GM18858 (cell line): ENCODE measurements around the gene SUMO3.

Experiments
- ATAC-seq: cut with Tn5 transposase; IDR thresholded peaks from one replicate; pipeline ENCODE4 v1.9.1; 2021; ENCODE audit not compliant: unreplicated experiment

Gene SUMO3

DNA sequence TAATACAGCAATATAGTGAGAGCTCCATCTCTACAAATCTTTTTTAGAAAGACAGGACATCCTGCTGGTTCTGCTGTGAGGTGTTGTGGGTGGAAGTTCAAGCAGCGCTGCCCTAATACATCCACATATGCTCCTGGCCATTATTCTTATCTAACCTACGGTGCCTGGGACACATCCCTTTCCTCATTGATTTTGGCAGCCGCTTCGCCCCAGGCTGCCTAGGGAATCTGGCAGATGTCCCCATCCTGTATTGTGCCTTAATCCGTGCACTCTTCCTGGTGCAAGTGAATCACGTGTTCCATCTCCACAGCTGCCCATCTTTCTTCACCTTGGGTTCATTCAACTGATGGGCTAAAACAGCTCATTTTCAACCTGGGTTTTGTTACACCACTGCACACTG lies 13.1 kb downstream of the SUMO3 start:
- no peak for ATAC-seq

DNA sequence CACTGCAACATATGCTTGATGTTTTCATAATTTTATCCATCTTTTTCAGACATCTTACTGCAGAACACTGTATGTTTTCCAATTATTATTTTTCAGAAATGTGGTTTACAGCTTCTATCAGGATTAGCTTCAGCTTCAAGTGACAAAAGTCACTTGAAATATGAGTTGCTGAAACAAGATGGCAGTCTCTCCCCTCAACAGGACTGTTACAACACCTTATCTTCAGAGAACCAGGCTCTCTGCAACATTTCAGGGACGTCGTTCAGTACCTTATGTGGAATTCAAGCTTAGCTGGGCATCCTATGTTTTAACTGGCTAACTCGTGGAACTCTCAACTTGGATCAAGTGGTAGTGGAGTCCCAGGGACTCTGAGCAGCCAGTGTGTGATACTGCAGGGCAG lies 14.2 kb downstream of the SUMO3 start:
- ATAC-seq = no peak

DNA sequence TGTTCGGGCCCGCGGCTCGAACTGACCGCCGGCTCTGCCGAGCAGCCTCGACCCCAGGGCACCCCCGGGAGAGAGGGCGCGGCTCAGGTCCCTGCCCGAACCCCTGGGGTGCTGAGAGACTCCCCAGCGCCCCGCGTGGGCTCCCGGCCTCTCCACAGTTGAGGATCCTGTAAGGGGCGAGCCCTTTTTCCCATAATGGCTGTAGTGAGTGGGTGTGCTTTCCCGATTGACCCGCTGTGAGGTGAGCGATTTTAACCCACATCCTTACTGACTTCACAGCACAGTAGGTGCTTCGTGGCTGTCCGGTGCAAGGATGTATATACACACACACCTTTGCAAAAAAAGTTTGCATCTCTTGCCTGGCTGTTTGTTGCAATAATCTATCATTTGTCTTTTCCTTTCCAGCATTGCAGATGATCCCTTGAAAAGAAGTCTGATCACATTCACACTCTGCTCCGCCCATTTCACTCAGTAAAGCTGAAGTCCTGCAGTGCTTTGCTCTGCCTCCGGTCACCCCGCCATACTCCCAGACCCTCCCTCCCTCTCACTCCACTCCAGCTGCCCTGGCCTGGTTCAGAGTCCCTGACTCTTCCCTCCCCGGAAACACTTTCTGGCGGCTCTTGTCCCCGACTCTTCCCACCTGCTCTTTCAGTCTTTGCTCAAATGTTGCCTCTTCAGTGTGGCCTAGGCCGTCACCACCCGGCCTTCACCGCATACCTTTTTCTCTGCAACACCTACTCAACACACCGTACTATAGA lies 15.3 kb downstream of the SUMO3 start:
- no peak for ATAC-seq

DNA sequence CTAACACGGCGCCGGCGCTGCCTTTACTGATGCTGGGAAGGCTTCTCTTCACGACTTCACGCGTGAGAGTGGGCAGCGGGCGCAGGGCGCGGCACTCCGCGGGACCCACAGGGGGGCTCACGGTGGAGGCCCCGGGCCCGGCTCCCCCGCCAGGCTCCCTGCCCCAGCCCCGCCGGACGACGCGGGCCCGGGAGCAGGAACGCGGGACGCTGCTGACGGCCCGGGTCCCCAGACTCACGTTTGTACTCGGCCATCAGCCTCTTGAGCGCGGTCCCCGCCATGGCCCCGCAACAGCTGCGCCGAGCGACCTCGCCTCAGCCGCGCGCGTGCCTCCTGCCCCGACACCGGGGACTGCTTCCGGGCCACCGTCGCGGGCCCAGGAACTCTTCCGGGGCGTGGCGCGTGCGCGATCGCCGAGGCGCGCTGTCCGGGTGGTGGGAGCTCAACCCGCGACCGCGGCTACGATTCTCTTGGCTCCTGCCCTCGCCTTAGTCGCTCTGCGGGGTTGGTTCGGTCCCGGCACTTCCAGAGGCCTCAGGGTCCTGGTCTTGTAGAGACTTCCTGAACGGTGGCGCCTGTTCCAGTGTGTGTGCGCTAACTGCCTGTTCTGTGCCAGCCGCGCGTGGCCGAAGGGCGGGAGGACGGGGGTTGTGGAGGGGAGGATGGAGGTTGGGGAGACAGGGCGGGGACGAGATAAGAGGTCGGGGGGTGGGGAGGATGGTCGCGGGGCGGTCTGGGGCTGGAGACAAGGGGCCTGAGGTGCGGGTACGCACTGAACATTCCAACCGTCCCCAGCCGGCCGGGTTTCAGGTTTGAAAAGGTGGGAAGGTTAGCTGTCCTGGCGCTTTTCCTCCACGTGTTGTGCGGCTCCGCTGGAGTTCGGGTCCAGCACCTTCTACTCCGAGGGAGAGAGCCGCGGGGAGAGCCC lies 16.1 kb downstream of the SUMO3 start, which contains the start of gene UBE2G2:
TSS of gene UBE2G2 (minus strand) at position 353 of the 928 bp plus-strand sequence. CDS start at position 281, 72 bp downstream.
- ATAC-seq = peak; percentile 70

DNA sequence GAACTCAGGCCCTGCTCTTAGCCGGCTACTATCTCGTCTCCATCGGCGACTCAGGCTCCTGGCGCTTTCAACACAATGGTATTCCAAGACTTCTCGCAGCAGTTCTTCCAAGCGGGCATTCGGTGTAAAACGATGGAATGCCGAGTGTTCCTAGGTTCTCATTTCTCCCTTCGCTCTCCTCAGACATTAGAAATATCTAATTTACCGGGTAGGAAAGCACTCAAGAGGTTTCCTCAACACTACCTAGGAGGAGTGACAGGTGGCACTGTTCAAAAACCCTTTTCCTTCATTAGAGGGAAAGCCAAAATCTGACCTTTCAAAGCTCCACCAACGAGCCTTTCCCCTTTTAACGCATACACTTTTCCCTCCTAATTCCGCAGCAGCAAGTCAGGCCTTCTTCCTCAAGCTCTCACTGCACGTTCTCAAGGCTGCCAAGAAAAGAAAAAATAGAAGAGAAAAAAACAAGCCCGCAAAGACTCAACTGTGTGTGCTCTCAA lies 16.8 kb downstream of the SUMO3 start:
- no peak for ATAC-seq

DNA sequence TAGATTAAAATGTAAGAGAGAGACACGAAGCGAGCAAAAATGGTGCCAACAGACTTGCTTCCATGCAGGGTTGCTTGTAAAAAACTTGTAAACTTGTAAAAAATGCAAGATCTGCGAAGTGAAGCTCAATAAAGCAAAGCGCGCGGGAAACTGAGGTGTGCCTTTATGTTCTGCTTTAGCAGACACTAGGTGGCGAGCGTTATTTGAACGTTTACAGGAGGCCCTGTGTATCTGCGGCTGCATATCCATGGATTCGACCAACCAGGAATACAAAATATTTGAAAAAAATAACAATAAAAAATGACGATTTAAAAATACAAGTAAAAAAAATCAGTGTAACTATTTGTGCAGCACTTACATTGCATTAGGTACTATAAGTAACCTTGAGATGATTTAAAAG lies 17.8 kb downstream of the SUMO3 start:
- ATAC-seq = no peak

DNA sequence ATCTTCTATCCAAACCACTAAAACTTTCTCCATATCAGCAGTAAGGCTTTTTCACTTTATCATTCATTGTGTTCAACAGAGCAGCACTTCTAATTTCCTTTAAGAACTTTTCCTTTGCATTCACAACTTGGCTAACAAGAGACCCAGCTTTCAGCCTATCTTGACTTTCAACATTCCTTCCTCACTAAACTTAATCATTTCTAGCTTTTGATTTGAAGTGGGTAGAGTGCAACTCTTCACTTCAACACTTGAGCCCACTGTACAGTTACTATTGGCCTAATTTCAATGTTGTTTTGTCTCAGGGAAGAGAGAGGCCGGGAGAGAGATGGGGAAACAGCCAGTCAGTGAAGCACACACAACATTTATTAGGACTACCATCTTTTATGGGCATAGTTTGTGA lies 18.2 kb downstream of the SUMO3 start:
- ATAC-seq = no peak

DNA sequence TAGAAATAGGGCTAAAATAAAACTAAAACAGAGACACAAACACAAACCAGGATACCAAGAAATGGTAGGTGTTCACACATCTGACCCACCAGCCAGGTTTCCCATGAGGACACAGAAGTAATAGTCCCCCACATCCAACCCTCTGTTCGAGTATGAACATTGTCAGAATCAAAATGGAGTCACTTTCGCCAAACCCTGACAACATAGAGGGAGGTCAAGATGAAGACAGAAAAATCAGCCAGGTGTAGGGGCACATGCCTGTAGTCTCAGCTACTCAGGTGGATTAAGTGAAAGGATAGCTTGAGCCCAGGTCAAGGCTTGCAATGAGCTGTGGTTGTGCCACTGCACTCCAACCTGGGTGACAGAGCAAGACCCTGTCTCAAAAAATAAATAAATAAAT lies 20.1 kb downstream of the SUMO3 start:
- ATAC-seq = no peak

DNA sequence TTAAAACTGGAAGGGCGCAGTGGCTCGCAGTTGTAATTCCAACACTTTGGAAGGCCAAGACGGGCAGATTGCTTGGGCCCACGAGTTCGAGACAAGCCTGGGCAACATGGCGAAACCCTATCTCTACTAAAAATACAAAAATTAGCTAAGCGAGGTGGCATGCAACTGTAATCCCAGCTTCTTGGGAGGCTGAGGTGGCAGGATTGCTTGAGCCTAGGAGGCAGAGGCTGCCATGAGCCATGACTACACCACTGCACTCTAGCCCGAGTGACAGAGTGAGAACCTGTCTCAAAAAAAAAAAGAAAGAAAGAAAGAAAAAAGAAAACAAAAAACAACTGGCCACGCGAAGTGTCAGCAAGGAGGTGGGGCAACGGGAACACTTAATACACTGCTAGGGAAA lies 22.5 kb downstream of the SUMO3 start:
- ATAC-seq = no peak

DNA sequence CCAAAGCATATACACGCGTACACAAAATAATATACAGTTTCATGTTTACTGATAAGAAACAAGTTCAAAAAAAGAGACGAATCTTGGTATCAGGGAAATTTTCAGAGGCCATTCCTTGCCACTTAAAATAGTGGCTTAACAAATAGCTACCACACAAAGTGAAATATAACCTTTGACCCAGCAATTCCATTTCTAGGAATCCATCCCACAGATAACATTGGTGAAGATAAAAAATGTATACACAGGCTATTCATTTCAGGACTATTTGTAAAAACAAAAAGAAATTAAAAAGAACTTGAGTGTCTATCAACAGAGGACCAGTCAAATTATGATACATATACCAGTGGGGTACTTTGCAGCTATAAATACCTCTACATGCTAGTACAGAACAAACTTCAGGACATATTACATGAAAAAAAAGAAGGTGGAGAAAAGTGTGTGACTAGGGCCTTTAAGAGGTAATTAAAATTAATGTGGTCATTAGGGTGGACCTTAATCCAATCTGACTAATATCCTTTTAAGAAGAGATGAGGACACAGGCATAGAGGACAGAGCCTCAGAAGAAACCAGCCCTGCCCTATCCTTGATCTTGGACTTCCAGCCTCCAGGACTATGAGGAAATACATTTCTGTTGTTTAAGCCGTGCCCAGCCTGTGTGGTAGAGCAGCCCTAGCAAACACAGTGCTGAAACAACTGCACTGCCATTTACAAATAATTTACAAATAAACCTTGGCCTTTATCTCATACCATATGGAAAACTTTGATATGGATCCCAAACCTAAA lies 24.1 kb downstream of the SUMO3 start:
- no peak for ATAC-seq

DNA sequence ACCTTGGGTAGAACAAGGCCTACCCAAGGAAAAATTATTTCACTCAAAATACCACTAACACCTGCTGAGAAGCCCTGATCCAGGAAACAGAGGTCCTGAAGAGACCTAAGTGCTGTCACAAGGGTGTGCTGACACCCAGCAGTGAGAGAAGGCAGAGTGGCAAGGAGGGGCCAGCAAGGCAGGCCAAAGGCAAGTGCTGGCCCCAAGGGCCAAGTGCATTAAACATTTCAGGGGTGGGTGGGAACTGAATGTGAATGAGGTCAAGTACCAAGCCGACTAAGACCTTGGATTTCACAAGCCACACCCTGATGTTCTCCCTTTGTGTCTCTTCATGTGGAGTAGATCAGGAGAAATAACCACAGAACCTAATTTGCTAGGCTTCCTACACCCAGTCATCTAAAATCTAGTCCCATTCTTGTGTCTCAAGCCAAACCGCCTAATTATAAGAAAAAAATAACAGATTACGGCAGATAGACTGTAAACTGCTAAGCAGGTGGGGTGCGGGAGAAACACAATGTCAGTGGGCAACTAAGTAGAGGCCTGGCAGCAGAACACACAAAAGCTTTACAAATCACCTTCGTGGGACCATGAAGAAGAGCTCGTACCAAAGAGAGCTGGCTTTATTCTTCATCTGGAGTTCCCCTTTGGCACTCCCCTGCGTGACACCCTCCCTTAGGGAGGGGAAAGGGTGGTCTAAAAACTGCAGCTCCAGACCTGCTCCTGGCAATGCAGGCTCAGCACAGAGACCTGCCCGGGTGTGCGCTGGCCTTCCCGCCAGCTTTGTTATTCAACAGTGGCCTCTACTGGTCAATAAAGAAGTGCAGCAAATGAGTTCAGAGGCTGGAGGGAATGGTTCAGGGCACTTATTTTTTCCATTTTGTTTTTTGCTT lies 24.9 kb downstream of the SUMO3 start:
- no peak for ATAC-seq

DNA sequence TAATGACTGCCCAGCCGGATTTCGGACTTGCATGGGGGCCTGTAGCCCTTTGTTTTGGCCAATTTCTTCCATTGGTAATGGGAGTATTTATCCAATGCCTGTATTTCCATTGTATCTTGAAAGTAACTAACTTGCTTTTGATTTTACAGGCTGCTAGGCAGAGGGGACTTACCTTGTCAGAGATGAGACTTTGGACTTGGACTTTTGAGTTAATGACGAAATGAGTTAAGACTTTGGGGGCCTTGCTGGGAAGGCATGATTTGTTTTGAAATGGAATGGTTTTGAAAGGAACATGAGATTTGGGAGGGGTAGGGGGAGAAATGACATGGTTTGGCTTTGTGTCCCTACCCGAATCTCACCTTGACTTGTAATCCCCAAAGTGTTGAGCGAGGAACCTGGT lies 25.9 kb downstream of the SUMO3 start:
- no peak for ATAC-seq

DNA sequence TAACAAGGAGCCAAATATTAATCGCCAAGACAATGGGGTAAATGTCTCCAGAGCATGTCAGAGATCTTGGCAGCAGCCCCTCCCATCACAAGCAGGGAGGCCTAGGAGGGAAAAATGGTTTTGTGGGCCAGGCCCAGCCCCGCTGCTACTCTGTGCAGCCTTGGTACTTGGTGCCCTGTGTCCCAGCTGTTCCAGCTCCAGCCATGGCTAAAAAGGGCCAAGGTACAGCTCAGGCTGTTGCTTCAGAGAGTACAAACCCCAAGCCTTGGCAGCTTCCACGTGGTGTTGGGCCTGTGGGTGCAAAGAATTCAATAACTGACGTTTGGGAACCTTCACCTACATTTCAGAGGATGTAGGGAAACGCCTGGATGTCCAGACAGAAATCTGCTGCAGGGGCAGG lies 26.6 kb downstream of the SUMO3 start:
- ATAC-seq = no peak

DNA sequence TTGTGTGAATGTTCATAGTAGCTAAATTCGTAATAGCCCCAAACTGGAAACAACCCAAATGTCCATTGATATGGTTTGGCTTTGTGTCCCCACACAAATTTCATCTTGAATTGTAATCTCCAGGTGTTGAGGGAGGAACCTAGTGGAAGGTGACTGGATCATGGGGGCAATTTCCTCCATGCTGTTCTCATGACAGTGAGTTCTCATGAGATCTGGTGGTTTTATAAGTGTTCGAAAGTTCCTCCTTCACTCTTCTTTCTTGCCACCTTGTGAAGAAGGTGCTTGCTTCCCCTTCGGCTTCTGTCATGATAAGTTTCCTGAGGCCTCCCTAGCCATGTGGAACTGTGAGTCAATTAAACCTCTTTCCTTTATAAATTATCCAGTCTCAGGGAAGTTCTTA lies 27.5 kb downstream of the SUMO3 start:
- ATAC-seq = no peak

DNA sequence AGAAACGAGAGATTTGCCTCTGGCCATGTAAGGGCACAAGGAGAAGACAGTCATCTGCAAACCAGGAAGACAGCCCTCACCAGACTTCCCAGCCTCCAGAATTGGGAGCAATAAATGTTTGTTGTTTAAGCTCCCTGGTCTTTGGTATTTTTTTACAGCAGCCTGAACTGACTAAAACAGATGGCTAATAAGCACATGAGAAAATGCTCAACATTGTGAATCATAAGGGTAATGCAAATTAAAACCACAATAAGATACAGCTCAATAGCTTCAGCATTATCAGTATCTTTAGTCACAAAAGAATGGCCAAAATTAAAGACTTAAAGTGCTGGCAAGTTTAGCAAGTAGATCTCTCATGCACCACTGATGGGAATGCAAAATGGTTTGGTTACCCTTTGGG lies 28.0 kb downstream of the SUMO3 start:
- no peak for ATAC-seq

DNA sequence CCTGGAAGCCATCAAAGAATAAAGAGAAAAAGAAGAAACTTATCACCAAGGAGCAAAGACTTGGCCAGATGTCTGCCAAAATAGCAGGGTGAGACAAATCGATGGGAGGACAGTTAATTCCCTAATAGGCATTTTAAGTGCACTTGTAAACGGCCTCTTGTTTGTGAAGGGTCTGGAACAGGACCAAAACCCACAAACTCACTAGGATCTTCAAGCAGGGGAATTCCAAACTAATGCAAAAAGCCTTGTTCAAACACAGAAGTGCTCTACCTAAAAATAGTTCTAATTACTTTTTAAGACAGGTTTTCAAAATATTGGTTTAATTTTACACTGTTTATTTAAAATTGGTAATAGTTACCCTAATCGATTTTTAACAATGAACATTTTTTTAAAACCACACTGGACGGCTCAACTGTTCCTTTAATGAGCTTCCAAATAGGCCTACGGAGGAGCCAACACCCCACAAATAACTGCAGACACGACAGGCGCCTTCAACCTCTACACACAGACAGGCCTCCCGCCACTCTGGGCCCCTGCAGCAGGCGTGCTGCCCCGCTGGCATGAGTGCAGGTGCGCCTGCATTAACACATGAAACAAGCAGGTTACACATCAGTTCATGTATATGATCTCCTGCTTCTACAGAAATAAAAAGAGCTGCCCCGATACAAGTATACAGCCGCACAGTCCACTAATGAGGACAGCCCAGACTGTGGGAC lies 32.1 kb downstream of the SUMO3 start:
- no peak for ATAC-seq

DNA sequence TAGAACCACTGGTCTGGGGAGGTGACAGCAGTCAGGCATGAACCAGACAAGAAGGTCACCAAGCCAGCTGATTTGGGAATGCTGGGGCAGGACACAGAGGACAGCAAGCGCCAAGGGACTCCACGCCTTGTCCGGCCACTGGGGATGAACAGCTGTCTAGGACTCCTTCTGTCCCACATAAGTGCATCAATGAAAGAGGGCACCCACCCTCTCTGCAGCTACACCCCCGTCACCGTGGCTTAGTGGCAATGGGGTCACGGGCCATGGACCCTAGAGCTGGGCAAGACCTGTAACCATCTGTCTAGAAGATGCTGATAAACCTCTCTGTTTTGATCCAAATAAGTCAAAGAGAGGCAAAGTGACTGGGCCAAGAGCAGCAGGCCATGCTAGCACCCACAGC lies 33.1 kb downstream of the SUMO3 start:
- no peak for ATAC-seq

DNA sequence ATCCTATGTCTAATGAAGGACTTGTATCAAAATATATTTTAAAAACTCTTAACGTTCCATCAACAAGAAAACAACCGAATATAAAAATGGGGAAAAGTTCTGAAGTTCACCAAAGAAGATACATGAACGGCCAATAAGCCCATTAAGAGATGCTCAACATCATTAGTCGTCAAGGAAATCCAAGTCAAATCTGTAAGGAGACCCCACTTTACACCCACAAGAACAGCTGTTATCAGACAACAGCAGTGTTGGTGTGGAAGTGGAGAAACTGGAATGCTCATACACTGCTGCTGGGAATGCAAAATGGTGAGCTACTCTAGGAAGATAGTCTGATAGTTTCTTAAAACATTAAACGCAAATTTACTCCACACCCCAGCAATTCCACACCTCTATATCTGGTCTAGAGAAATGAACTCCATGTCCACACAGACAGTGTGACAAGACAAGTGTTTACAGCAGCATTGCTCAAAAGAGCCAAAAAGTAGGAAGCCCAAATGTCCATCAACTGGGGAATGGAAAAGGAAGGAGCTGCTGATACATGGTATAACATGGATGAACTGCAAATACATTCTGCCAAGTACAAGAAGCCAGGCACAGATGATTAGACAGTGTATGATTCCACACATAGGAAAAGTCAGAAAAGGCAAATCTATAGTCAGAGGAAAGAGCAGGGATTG lies 34.7 kb downstream of the SUMO3 start:
- ATAC-seq = no peak
